ENCODE measurements around the gene PHF13. TPM values are rescaled to one million over a fixed set of nuclear protein-coding genes. Genes with fewer than 3 reads are reported as not detected.
"Not testable (repeated sequence)": the region's sequence is repeated elsewhere in the genome, so short reads cannot be mapped to it uniquely, and the experiment has no call there.

Gene PHF13
- total RNA-seq, 1 donor from 2014 or later: 22.2 TPM

DNA sequence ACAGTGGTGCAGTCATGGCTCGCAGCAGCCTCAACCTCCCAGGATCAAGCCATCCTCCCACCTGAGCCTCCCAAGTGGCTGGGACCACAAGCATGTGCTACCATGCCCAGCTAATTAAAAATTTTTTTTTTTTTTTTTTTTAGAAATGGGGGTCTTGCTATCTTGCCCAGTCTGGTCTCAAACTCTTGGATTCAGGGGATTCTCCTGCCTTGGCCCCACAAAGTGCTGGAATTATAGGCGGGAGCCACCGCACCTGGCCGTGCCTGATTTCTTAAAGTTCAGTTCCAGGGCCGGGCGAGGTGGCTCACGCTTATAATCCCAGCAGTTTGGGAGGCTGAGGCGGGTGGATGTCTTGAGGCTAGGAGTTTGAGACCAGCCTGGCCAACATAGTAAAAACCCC lies 17.5 kb downstream of the PHF13 start:
- DNase-seq: no peak

DNA sequence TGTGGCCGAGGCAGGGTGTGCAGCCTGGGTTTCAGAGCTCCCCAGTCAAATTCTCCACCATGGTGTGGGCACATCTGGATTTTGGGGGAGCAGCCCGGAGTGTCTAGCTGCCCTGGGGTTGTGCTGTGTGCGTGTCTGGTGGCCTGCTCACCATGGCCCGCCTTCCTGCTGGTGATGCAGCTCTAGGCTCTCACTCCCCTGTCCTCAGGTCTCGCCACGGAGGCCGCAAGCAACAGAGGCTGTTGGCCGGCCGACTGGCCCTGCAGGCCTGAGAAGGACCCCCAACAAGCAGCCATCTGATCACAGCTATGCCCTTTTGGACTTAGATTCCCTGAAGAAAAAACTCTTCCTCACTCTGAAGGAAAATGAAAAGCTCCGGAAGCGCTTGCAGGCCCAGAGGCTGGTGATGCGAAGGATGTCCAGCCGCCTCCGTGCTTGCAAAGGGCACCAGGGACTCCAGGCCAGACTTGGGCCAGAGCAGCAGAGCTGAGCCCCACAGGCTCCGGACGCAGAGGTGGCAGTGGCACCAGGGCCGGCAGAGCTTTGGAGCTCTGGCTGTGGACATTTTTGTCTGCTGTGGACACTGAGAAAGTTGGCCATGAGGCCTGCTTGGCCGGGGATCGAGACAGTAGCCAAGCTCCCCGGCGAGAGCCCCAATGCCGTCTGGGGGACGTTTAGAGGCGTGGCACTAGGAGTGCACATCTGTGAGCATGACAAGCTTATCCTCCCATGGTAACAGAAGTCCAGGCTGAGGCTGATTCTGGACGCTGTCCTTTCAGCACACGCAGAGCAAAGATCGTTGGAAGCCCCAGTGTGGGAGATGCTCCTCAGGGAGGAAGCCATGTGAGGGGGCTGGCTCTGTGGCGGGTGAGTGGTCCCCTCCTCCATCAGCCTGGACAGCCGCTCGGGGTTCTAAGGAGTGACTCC lies 19.3 kb downstream of the PHF13 start:
- no peak for DNase-seq

DNA sequence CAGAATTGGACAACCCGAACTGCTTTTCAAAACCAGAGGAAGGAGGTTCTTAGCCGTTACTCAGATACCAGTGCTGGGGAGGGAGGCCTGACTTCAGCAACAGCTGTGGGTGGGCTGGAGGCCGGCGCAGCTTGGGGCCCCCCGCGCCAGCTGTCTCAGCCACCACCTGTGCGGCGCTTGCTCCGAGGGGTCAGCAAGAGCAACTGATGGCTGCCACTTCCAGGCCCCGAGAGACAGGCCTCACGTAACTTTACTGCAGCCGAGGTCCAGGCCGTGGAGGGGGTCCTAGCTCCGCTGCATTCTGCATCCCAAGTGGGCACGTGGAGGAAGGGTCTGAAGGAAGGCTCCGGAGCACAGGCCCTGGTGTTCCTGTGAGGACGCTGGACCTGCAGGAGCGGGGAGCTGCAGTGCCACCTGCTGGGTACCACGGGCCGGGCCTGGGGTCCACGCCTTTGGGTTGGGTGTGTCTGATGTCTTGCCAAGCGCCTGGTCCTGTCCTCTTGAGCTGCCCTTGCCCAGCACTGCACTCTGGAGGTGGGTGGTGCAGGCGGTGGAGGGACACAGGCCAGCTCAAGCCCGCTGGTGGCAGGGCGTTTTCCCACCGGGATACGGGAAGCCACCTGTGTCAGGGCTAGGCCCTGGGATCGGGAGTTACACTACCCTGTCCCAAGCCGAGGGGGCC lies 21.0 kb downstream of the PHF13 start:
- peak; percentile 77 for DNase-seq

DNA sequence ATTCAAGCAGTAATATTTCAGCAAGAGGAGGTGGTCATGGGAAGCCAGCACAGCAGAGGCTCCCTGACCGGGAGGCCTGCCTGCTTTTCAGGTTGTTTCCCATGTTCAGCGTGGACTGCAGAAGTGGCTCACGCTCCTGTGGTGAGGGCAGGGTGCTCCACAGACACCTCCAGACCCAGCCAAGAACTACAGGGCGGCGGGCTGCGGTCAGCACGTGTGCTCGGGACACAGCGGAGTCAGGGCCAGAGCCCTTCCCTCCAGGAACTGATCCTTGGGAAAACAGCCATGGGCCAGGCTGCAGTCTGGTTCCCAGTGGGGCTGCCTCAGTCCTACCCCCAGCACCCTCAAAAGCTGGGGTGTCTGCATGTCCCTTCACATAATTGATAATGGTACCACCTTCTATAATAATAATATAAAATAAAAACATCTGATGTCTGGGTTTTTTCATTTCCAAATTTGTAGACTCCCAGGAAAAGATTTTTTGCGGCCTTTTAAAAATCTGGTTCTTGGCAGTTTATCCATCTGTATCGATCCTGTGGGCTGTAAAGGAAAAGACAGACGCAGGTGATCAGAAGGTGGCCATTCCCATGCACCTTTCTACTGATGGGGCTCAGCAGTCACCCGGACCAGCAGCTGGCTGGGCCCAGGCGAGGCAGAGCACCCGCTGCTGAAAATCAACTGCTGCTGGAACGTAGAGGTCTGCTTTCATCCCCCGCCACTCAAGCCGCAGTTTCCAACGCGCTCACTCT lies 21.8 kb downstream of the PHF13 start:
- DNase-seq: no peak

DNA sequence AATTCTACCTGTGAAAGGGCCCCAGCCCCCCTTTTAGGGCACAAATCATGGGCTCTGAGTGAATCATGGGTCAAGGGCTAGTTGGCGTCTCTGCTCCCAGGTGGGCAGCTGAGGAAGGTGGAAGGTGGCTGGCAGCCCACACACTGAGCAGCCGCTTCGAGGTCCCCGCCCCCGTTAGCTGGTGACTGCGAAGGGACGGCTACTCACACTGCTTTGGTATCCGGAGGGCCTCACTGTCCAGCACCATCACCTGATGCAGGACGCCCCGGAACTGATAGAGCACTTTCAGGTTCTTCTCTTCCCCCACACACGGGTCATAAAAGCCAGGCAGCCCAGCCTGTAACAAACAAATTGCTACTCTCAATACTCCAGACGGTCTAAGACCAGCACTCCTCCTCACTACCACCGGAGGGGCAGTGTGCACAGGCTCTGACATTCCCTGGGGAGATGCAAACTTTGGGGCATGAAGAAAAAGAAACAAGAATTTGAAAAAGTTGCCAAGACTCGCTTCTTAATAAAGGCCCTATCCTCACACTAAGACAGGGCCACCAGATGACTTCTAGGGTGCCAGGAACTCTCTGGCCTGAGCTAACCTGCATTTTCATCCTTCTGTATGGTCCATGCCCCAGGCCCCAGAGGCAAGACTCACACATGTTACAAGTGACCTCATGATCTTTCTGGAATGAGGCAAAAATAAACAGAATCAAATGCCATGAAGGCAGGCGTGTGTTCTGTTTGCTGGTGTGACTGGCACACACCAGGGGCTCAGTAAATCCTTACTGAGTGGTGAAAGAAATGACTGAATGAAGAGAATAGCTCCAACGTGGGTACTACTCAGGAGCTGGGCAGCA lies 22.6 kb downstream of the PHF13 start:
- no peak for DNase-seq

DNA sequence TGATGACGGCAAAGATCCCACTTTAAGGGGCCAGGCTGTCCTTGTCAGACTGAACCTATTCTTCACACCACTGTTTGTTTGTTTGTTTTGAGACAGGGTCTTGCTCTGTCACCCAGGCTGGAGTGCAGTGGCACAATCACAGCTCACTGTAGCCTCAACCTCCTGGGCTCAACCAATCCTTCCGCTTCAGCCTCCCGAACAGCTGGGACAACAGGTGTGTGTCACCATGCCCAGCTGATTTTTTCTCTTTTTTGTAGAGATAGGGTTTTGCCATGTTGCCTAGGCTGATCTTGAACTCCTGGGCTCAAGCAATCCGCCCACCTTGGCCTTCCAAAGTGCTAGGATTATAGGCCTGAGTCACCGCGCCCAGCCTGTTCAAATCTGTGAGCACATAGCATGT lies 23.2 kb downstream of the PHF13 start:
- DNase-seq: not testable (repeated sequence)

DNA sequence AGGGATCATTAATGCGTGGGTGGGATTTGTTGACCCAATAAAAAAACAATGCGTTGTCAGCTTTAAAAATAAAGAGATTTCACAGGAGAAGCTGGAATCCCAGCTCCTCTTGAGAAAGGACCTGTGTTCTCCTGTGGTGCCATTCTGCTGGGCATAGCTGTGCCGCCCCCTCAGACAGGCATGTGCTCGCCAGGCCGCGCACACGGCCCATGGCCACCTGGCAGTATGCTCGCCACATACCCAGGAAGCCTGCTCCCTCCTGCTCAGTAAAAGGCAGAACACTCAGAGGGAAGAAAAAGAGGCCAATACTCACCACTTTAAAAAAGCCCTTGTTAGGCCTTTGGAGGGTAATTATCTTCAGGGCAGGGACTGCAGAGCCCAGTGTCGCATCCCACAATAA lies 24.2 kb downstream of the PHF13 start:
- DNase-seq: no peak

DNA sequence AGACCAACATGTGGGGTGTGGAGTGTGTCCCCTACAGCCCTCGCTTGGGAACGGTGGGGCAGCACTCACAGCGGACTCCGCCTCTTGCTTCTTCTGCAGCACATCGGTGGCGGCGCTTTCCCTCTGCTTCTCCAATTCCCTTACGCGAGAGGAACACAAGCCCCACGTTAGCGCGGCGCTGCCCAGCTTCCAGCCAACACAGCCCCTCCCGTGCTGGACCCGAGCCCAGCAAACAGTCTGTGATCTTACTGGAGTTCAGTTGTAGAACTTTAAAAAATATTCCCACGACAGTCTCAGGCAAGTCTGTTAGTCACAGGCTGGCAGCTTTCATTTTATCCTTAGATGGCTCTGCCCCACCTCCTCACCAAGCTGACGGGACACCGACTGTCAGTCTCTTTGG lies 24.7 kb downstream of the PHF13 start:
- peak; percentile 93 for DNase-seq

DNA sequence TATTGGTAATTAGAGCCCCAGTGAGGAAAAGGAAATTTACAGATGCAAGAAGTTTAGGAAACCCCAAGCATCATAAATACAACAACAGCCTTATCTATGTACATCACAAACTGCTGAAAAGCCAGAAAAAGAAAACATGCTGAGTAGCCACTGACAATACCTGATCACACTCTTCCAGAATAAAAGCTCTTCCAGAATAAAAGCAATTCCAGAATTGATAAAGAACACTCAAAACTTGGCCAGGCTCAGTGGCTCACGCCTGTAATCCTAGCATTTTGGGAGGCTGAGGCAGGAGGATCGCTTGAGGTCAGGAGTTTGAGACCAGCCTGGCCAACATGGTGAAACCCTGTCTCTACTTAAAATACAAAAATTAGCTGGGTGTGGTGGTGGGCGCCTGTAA lies 27.3 kb downstream of the PHF13 start:
- DNase-seq: not testable (repeated sequence)

DNA sequence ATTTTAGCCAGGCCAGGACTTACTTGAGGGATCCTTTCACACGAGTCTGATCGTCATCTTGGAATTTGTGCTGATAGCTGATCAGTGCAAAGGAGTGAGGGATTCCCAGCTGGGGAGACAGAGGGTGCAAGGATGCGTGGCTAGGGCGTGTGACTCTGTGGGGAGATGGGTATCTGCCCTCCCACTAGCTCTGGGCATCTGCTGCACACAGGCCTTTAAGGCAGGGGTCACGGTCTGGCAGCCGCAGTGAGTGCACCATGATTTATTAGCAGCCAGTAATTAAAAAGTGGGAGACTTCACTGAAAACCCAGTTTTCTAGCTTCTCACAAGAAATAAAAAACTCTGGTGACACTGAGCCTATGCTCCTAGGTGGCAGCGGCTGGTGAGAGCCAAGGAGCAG lies 31.5 kb downstream of the PHF13 start:
- no peak for DNase-seq

DNA sequence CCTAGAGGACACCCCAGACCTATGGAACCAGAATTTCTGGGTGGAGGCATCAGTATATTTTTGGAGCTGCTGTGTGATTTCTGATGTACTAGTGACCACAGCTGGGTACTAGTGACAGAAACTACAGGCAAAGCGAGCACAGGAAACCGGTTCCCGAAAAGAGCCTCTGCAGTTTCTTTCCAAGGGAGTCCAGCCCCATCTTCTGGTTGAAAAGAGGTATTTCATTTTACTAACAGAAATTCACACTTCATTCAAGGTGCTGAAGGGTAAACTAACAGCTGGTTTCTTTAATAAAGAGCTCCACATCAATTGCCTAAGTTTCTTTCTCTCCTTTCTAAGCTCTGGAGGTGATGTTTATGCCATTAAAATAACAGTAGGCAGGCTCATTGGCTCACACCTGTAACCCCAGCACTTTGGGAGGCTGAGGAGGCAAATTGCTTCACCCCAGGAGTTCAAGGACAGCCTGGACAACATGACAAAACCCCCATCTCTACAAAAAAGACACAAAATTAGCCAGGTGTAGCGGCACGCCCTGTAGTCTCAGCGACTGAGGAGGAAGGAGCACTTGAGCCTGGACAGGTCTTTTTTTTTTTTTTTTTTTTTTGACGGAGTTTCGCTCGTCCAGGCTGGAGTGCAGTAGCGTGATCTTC lies 33.1 kb downstream of the PHF13 start:
- peak; percentile 75 for DNase-seq

DNA sequence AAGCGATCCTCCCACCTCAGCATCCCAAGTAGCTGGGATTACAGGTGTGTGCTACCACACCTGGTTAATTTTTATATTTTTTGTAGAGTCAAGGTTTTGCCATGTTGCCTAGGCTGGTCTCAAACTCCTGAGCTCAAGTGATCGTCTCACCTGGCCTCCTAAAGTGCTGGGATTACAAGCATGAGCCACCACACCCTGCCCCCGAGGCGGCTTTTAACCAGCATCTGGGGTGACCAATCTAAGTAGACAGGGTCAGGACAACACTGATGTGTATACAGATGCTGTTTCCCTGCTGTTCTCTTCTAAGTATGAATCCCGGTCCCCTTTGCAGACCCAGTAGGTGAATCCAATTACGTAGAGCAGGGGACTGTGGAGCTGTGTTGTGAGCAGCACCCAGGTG lies 35.0 kb downstream of the PHF13 start:
- DNase-seq: no peak

DNA sequence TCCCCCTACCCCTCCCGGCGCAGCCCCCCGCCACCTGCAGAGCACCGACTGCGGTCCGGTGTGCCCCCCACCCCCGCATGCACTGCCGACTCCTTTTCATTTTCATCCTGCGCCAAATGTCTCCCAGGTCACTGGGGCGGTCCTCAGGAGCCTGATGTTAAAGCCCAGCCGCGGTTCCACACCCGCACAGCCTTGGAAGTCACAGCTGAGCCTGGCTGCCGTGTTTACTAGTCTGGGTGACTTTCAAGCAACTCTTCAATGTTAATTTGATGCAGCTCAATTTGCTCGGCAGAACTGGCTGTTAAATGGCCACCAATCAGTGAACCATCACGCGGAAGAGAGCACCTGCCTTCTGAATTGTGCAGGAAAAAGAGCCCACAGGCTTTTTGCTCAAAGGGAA lies 38.4 kb downstream of the PHF13 start:
- no peak for DNase-seq

DNA sequence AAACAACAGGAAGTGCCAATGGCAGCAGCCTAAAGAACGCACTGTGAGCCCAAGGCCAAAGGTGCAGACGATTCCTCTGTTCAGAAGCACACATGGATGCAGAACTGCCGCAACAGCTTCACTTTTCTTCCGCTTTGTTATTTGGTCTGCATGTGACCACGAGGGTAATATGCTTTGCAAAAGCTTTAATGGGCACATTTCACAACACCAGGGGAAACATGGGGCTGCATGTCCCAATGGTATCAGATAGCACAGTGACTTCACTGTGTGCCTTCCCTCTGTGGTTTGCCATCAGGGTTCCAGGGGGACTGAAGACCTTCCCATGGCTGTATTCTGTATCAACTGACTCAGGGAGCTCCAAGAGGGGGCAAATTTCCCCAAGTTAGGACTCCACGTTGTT lies 39.5 kb downstream of the PHF13 start:
- no peak for DNase-seq

DNA sequence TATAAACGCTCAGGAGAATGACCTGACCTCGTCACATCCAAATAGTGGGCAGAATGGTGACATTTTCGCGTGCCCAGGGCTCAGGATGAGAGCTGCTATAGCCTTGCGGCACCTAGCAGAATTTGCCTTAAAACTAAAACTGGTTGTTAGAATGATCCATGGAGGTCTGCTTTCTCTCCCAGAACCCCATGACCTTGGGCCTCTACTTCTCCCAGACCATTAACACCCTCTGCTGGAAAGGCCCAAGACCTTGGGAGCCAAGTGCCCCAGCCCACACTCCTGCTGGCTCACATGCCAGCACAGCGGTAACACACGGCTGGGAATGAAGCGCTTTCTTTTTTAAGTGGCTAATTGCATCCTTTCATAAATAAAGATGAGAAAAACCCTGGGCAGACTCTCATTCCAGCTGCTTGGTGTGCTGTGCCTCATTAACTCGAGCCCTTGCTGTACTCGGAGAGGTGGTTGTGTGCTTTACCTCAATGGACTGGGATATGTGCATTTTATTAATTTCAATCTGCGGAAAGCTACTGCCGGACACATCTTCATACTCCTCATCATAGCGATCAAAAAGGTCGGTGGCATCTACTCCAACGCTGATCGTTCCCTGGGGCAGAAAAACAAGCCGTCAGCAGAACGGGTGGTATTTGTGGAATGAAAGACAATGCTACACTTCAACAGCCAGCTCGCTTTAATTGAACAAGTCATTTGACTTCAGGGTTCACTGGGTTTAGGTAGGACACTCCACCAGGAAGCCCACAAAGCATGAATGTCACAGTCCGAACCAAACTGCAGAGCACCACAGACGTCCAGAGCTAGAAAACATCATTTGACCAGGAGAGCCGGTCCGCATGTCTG lies 40.1 kb downstream of the PHF13 start:
- DNase-seq: no peak

DNA sequence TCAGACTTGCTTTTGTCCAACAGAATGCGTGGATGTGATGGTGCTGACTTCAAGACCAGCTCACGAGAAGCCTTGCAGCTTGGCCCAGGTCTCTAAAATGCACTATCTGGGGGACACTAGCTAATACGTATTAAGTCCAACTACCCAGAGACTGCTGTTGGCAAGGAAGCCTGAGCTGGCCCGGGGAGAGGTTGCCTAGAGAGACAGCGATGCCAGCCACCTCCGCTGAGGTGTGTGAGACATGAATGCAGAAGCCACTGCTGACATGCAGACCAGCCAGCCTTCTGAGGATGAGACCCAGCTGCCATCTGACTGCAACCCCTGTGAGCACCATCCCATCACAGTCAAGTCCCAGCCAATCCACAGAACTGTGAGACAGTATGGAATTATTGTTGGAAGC lies 43.6 kb downstream of the PHF13 start:
- no peak for DNase-seq

DNA sequence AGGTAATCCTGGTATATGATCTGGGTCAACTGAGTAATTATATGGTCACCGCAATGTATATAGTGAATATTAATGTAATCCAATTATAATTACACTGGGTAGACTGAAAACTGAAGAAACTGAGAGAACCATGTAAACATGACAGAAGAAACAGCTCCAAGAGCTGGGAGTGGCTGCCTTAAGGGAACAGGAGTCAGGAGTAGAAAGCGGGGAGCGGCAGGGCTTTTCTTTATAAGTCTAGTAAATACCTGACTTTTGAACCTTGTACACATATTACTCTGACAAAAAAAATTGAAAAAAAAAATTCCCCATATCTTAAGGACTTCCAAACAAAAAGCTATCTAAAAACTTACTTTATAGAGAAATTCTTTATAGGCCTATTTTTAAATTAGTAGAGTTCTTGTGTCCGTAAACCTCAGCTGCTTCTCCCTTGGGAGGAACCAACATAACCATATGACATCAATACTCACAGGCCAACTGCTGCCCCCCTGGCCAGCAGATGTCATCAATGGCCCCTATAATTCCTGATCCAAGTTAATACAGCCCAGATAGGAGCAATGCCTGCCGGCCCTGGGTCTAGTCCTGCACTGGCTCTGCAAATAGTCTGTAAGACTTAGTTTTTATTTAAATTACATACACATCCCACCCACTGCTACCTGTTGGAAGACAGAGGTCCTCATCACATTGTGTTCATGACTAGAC lies 45.0 kb downstream of the PHF13 start:
- no peak for DNase-seq

DNA sequence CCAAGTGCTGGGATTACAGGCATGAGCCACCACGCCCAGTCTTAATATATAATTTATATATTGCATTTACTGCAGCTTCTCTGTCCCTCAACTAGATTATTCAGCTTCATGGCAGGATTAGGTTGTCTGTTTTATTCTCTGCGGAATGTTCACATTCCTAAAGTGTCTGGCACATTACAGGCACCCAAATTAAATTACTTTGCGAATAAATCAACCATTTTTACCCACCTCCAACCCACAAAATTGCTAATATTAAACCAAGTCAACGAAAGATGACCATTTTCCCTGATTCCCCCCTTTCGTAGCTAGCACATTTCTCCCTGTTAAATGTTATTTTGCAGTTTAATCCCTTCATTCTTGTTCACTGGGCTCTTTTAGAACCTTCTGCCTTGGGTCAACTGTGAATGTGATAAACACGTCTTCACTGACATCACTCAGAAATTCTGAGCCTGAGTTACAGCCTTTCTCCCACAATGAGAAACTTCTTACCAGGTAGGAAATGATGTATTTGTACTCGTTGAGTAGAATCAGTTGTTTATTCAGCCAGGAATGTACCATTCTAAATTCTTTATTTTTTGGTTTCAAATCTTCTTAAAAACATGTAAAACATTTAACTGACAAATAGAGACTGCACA lies 47.0 kb downstream of the PHF13 start:
- DNase-seq: no peak

DNA sequence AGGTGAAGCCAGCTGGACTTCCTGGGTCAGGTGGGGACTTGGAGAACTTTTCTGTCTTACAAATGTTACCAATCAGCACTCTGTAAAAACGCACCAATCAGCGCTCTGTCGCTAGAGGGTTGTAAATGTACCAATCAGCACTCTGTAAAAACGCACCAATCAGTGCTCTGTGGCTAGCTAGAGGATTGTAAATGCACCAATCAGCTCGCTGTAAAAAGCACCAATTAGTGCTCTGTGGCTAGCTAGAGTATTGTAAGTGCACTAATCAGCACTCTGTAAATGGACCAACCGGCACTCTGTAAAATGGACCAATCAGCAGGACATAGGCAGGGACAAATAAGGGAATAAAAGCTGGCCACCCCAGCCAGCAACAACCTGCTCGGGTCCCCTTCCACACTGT lies 48.9 kb downstream of the PHF13 start:
- DNase-seq: not testable (repeated sequence)

All from tongue (tissue), 2 donors.